GM21367 (cell line): ENCODE data around the gene NYAP2.

Experiments used
- ATAC-seq: cut with Tn5 transposase; IDR thresholded peaks from one replicate; pipeline ENCODE4 v1.9.1; 2021; ENCODE audit not compliant: unreplicated experiment

NYAP2 gene

DNA sequence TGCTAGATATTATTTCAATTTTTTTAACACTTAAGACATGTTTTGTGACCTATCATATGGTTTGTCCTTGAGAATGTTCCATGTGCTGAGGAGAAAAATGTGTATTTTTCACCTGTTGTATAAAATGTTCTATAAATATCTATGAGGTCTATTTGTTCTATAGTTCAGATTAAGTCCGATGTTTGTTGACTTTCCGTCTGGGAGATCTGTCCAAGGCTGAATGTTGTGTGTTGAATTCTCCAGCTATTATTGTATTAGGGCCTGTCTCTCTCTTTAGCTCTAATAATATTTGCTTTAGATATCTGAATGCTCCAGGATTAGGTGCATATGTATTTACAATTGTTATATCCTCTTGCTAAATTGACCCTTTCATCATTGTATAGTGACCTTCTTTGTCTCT is 144.1 kb downstream of the NYAP2 start:
- no peak for ATAC-seq

GRCh38 chr2:225556461-225556860 is 157.0 kb downstream of the NYAP2 start:
- no peak for ATAC-seq

GRCh38 chr2:225558399-225559071 is 159.0 kb downstream of the NYAP2 start:
- no peak for ATAC-seq

DNA sequence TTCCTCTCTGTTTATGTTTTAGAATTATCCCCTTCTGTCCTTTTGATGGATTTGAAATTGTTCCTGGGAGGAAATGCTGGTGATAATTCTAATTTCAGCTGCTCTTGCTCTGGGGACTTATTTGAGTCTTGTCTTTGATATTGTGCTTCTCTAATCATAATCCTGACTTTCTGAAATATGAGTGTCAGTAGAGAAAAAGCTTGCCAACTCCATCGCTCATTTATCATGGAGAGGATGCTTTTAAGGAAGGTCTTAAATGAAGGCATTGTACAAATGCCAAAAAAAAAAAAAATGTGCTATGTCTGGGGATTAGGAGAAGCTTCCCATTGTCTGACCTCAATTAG is 159.5 kb downstream of the NYAP2 start:
- ATAC-seq: no peak

DNA sequence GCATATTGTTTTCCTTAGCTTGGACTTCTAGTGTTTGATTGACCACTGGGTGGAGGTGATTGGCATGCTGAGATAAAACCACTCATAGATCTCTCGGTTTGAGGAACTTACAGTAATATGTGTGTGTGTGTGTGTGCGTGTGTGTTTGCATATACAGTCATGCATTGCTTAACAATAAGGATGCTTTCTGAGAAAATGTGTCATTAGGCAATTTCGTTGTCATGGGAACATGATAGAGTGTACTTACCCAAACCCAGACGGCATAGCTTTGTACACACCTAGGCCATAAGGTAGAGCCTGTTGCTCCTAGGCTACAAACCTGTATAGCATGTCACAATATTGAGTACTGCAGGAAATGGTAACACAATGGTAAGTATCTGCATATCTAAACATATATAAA is 167.3 kb downstream of the NYAP2 start:
- no peak for ATAC-seq

GRCh38 chr2:225569995-225570394 is 170.5 kb downstream of the NYAP2 start:
- ATAC-seq: no peak

- ATAC-seq: no peak
Measured at GRCh38 chr2:225573603-225574002, 174.1 kb downstream of the NYAP2 start.

- no peak for ATAC-seq
Measured at GRCh38 chr2:225574582-225575138, 175.2 kb downstream of the NYAP2 start.

DNA sequence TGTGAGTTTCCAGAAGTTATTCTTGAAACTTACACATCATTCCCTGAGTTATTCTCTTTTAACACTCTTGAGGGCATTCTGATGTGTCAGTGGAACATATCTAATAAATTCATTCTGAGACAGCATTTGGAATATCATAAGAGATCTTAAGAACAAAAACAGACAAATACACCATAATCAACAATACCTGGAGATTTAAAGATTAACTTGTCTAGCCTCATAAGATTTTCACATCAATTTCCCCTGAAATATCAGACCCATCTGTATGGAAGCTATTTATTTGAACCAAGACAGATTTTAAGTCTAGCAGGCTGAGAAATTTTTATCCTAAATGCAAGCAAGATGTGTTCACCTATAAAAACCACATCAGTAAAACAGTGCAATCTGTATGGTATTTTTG is 181.6 kb downstream of the NYAP2 start:
- no peak for ATAC-seq

GRCh38 chr2:225581906-225582305 is 182.4 kb downstream of the NYAP2 start:
- ATAC-seq: no peak

- ATAC-seq: no peak
Measured at GRCh38 chr2:225582355-225583116, 183.0 kb downstream of the NYAP2 start.

DNA sequence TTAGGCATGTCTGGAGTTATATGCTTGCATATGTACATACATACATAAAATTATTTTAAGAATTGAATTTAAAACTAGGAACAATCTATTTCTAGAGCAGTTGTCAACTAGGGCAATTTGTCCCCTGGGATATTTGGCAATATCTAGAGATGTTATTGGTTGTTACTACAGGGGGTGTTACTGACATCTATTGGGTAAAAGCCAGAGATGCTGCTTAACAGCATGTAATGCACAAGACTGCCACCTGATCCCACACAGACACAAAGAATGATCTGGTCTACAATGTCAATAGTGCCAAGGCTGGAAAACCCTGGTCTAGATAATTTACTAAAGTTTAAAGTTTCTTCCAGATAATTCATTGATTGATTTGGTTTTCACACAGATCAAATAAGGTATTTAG is 185.3 kb downstream of the NYAP2 start:
- no peak for ATAC-seq

DNA sequence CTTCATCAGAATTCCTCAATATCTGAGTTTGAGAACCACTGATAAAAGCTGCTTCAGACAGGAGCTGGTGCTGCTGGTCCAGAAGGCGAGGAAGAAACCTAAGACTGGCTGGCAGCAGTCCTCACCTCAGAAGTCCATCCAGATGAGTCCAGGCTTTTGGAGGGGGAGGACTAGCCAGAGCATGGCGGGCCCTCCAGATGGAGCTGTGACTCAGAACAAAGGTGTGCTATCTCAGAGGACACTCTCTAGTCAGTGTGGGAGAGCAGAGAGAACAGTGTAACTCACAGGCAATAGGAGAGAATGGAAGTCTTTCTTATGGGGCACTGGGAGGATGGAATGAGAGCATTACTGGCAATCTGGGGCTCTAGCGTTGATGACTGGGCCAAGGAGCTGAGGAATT is 191.4 kb downstream of the NYAP2 start:
- ATAC-seq: no peak

DNA sequence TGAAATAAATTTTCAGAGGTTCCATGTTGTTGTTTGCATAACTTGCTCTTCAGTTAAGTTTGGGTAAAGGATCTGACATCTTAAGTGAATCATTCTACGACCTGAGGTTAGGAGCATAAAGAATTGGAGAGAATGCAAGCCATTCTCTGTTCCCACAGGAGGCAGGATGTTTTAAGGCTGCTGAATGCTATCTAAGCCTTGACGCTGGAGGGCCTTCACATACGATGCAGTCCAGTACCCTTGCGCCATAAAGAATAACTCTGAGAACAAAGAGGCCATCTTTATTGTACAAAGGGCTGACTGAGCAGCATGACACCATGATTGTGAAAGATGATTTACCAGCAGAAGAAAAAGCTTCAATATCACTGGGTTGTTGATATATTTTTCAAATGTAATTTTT is 198.4 kb downstream of the NYAP2 start:
- no peak for ATAC-seq

- ATAC-seq: no peak
Measured at GRCh38 chr2:225598426-225598825, 198.9 kb downstream of the NYAP2 start.

DNA sequence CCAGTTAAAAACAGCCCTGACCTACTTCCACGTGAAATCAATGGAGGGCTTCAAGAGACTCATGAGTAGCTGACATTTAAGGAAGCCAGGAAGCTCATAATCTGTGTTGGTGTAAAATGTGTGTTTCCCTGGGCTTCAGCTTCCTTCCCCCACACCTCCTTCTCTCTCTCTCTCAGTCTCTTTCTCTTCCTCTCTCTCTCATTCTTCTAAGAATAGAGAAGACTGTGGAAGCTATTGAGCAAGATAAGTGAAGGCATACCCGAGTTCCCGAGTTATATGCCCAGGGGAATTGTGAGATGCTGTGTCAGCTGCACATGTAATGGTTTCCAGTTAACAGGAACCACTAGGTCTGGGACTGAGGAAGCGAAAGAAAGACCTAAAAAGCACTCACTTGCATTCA is 199.4 kb downstream of the NYAP2 start:
- no peak for ATAC-seq

GRCh38 chr2:225599856-225600255 is 200.3 kb downstream of the NYAP2 start:
- no peak for ATAC-seq

DNA sequence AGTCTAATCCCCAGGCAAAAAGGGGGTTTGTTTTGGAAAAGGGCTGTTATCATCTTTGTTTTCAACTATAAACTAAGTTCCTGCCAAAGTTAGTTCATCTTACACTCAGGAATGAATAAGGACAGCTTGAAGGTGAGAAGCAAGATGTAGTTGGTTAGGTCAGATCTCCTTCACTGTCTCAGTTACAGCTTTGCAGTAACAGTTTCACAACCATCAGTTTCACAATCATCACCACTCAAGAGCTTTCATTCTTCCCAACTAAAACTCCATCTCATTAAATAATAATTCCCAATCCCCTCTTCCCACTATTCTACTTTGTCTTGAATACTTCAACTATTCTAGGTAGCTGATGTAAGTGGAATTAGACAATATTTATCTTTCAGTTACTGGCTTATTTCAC is 200.9 kb downstream of the NYAP2 start:
- ATAC-seq: no peak

DNA sequence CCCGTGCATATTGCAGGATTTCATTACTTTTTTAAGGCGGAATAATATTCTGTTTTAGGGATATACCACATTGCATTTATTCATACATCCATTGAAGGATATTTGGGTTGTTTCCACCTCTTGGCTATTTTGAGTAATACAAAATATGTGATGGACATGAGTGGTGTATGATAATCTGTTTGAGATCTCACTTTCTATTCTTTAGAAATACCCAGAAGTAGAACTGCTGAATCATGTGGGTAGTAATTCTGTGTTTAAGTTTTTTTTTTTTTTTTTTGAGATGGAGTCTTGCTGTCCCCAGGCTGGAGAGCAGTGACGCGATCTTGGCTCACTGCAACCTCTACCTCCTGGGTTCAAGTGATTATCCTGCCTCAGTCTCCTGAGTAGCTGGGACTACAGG is 201.4 kb downstream of the NYAP2 start:
- ATAC-seq: no peak

DNA sequence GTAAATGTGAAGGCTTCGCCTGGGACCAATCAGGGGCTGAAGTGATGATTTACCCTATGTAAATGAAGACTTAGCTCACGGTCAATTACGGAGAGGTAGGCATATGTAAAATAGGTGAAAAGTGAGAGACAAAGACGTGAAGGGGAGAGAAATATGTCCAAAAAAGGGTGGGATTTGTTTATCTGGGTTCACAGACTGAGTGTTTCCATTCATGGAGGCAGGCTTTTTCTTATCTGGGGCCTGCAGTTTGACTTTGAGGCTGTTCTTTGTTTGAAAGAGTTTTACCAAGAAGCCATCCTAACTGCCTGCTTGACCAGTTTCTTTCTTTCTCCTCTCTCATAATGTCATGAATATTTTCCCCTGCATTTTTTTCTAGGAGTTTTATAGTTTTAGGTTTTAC is 202.7 kb downstream of the NYAP2 start:
- ATAC-seq: no peak

GRCh38 chr2:225608136-225608535 is 208.6 kb downstream of the NYAP2 start:
- no peak for ATAC-seq

GRCh38 chr2:225612636-225613035 is 213.1 kb downstream of the NYAP2 start:
- no peak for ATAC-seq

DNA sequence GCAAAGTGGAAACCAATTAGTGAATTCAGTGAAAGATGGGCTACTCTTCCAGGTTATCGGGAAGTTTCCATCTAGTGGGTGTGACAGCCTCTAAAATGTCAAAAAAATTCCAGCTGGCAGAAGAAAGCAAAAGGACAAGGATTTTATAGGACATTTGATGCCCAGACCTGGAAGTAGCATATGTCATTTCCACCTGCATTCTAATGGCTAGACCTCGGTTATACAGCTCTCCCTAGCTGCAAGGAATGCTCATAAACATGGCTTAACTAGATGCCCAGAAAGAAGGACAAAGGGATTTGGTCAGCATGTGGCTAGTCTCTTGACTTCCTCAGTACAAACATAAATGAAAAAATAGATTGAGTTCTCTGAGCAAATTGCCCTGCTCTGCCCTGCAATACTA is 215.4 kb downstream of the NYAP2 start:
- ATAC-seq: no peak
